ENCODE measurements around the gene C22orf15.
"Not testable (repeated sequence)": the region's sequence is repeated elsewhere in the genome, so short reads cannot be mapped to it uniquely, and the experiment has no call there.

C22orf15 gene

GRCh38 chr22:23718371-23719165, 44.2 kb upstream of the C22orf15 start:
- no peak overlapping the region for H3K4me3 ChIP-seq (ENCODE audit: low read depth, low read length)
- no peak for TF ChIP-seq CTCF (IDR thresholded peaks at IDR 0.05; ENCODE audit: borderline replicate concordance, insufficient read depth, low read depth, low read length)

DNA sequence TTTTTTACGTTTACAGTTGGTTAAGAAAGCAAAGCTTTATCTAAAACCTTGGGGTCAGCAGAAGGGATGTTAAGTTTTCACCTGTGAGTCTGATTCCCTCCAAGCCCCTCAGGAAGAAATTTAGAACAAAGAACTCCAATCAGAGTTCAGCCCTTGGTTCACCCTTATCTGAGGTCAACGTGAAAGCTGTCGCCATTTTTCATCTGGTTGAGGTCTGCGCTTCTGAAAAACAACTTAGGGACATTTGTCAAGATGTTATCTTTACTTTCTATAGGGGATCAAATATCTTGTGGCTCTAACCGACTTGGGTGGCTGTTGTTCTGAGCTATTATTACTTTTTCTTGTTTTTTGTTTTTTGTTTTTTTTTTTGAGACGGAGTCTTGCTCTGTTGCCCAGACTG, 41.9 kb upstream of the C22orf15 start:
- no peak for TF ChIP-seq CTCF (IDR thresholded peaks at IDR 0.05; ENCODE audit: borderline replicate concordance, insufficient read depth, low read depth, low read length)
- no peak overlapping the region for H3K4me3 ChIP-seq (ENCODE audit: low read depth, low read length)

DNA sequence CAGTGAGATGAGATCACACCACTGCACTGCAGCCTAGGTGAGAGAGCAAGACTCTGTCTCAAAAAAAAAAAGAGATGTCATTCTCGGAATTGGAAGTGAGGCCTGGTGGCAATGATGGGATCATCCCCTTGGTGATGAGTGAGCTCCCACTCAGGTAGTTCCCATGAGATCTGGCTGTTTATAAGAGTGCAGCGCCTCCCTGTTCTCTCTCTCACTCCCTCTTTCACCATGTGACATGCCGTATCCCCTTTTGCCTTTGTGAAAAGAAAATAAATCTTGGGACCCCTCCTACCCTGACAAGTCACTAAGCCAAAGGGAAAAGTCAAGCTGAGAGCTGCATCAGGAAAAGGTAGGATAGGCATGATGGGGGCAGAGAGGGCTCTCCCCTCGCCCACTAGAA, 40.6 kb upstream of the C22orf15 start:
- no peak for TF ChIP-seq CTCF (IDR thresholded peaks at IDR 0.05; ENCODE audit: borderline replicate concordance, insufficient read depth, low read depth, low read length)

DNA sequence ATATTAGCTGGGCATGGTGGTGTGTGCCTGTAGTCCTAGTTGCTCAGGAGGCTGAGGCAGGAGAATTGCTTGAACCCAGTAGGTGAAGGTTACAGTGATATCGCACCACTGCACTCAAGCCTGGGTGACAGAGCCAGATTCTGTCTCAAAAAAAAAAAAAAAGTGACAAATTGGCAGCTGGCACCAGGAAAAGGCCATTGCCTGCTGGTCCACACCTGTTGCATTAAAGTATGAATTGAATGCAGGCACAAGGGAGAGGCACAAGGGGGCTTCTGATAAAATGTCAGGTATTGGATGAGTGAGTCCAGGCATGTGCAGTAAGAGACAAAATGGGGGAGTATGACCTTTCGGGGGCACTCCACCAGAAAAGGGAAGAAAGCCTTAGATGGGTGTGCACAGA, 40.1 kb upstream of the C22orf15 start:
- no peak overlapping the region for H3K4me3 ChIP-seq (ENCODE audit: low read depth, low read length)
- no peak for TF ChIP-seq CTCF (IDR thresholded peaks at IDR 0.05; ENCODE audit: borderline replicate concordance, insufficient read depth, low read depth, low read length)

More for the DNA sequence above, 40.6 kb upstream of the C22orf15 start:
- no peak overlapping the region for H3K4me3 ChIP-seq (ENCODE audit: low read depth, low read length)

DNA sequence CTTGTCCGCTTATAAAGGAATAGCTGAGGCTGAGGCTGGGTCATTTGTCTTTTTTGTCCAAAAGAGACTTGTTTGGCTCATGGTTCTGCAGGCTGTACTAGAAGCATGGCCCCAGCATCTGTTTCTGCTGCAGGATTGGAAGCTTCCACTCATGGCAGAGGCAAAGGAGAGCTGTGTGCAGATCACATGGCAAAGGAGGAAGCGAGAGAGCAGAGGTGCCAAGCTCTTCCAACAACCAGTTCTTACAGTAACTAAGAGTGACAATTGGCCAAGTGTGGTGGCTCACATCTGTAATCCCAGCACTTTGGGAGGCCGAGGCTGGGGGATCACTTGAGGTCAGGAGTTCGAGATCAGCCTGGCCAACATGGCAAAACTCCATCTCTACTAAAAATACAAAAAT, 34.7 kb upstream of the C22orf15 start:
- H3K4me3 ChIP-seq (ENCODE audit: low read depth, low read length), result not testable (repeated sequence)

- no peak overlapping the region for H3K4me3 ChIP-seq (ENCODE audit: low read depth, low read length)
- TF ChIP-seq CTCF (IDR thresholded peaks at IDR 0.05; ENCODE audit: borderline replicate concordance, insufficient read depth, low read depth, low read length), result no peak
Measured at GRCh38 chr22:23737696-23738095, 25.1 kb upstream of the C22orf15 start.

DNA sequence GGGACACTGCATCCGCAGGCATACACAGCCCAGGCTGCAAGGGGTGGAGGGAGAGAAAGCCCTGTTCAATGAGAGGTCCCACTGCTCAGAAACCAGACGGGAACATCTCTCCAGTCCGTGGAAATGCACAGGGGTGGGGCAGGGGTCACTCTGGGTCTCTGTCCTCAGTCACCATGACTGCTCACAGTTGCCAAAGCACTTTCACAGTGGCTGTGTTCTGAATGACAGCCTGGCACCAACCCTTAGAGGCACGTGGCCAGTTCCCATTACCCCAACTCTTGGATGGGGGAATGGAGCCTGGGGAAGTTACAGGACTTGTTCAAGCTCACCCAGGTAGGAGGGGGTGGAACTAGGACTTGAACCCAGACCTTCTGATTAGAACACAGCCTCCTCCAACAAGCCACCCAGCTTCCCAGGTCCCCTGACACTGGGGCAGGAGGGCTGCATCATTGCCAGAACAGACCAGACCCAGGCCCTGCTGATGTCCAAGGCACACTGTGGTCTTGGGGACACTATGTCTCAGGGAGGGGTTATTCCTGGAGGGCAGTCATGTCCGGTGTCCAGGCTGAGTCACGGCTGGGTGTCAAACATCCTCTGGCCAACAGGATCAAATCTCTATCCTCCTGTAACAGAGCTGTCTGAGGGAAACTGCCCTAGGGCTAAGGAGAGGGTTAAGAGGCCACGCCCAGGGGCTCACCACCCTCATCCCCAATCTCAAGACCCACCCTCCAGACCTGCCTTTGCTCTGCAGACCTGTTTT, 20.1 kb upstream of the C22orf15 start:
- H3K4me3 ChIP-seq (ENCODE audit: low read depth, low read length), result no peak overlapping the region
- no peak for TF ChIP-seq CTCF (IDR thresholded peaks at IDR 0.05; ENCODE audit: borderline replicate concordance, insufficient read depth, low read depth, low read length)

All from GM12875 (cell line).